NT2/D1 (cell line): ENCODE data around the gene IAPP.
"Not testable (repeated sequence)": the region's sequence is repeated elsewhere in the genome, so short reads cannot be mapped to it uniquely, and the experiment has no call there.

Source experiments
- DNase-seq: peaks from one replicate; pipeline ENCODE4 v3.0.0-alpha.2; 2011; ENCODE audit warnings: low read depth, low spot score
- H3K27me3 ChIP-seq: 2 replicates; pipeline ENCODE4 v1.6.0; 2011; ENCODE audit warnings: mild to moderate bottlenecking; ENCODE audit not compliant: insufficient read length, insufficient read depth
- H3K36me3 ChIP-seq: 2 replicates; pipeline ENCODE4 v1.6.1; 2011; ENCODE audit warnings: mild to moderate bottlenecking, low read length, mixed read lengths; ENCODE audit not compliant: insufficient read depth, insufficient read length
- H3K4me1 ChIP-seq: 2 replicates; pipeline ENCODE4 v1.5.1; 2011; ENCODE audit not compliant: insufficient read depth, insufficient read length
- H3K4me3 ChIP-seq: 2 replicates; pipeline ENCODE4 v1.5.1; 2011; ENCODE audit warnings: low read depth; ENCODE audit not compliant: insufficient read length
- H3K9ac ChIP-seq: 2 replicates; pipeline ENCODE4 v1.6.0; 2011; ENCODE audit warnings: low read depth; ENCODE audit not compliant: insufficient read length
- H3K9me3 ChIP-seq: 2 replicates; pipeline ENCODE4 v1.5.1; 2011; ENCODE audit warnings: mild to moderate bottlenecking, low read length; ENCODE audit not compliant: insufficient read depth
- SUZ12 ChIP-seq: IDR thresholded peaks from 2 replicates; pipeline ENCODE4 v1.6.1; 2011; ENCODE audit not compliant: insufficient read length, insufficient read depth; ENCODE audit errors: extremely low read depth
- YY1 ChIP-seq: IDR thresholded peaks from 2 replicates; pipeline ENCODE4 v1.6.1; 2011; ENCODE audit not compliant: insufficient read length, insufficient read depth
- ZNF274 ChIP-seq: IDR thresholded peaks from 2 replicates; pipeline ENCODE4 v1.6.1; 2011; ENCODE audit warnings: mild to moderate bottlenecking, low read depth, low read length

Gene IAPP

DNA sequence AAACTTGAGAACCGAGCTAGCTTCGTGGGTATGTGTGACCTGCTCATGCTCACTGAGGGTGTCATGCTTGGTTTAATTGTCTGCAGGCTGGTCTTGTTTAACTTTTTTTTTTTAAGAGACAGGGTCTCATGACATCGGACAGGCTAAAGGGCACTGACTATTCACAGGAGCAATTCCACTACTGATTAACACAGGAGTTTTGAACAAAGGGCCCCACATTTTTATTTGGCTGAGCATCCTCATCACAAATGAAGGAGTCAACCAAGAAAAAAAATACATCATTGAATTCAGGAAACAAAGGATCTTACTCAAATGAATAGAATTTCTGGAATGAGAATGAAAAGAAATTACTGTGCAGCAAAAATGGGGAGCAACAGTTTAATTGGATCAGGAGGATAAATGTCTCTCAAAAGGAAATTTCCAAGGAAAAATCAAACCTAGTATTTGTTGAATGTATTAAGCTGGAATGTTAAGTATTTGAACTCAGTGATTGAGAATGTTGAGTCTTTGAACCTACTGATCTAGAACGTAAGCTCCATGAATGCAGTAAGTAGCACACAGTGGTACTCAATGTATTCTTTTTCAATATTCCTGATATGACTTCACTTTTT is 43.9 kb downstream of the IAPP start:
- no peak for TF ChIP-seq ZNF274
- no peak for TF ChIP-seq YY1
- TF ChIP-seq SUZ12 = no peak
- Histone ChIP-seq H3K9me3 (peaks cover 10% of the 10 kb centered on the region; the same call in 1 of the 2 replicates), H3K4me3 (no peak overlapping the region), H3K9ac (no peak overlapping the region), H3K36me3 (no peaks in the 10 kb centered on the region), H3K4me1 (no peaks in the 10 kb centered on the region), H3K27me3 (no peaks in the 10 kb centered on the region)
- DNase-seq = no peak

DNA sequence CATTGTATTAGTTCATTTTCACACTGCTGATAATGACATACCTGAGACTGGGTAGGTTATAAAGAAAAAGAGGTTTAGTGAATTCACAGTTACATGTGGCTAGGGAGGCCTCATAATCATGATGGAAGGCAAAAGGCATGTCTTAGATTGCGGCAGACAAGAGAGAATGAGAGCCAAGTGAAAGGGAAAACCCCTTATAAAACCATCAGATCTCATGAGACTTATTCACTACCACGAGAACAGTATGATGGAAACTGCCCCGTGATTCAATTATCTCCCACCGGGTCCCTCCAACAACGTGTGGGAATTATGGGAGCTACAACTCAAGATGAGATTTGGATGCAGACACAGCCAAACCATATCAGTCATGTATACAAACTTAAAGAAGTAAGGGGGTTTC is 45.7 kb downstream of the IAPP start:
- not testable (repeated sequence) for H3K4me1 ChIP-seq, H3K4me3 ChIP-seq, H3K36me3 ChIP-seq, H3K9ac ChIP-seq, H3K27me3 ChIP-seq, DNase-seq
- H3K9me3 ChIP-seq = peaks cover 10% of the 10 kb centered on the region; the same call in 1 of the 2 replicates

DNA sequence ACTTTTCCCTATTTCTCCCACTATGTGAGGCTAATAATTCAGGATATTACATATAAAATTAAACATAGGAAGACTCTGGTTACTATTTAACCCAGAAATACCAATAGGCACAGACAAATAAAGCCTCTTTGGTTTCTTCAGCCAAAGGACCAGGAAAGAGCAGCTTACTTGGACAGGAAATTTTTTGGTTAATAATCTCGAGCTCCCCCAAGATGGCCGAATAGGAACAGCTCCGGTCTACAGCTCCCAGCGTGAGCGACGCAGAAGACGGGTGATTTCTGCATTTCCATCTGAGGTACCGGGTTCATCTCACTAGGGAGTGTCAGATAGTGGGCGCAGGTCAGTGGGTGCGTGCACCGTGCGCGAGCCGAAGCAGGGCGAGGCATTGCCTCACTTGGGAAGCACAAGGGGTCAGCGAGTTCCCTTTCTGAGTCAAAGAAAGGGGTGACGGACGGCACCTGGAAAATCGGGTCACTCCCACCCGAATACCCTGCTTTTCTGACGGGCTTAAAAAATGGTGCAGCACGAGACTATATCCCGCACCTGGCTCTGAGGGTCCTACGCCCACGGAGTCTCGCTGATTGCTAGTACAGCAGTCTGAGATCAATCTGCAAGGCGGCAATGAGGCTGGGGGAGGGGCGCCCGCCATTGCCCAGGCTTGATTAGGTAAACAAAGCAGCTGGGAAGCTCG is 46.5 kb downstream of the IAPP start:
- peak overlapping the region; percentile 61 for H3K9ac ChIP-seq
- not testable (repeated sequence) for H3K27me3 ChIP-seq, H3K4me1 ChIP-seq, H3K36me3 ChIP-seq
- DNase-seq = peak; percentile 35
- H3K4me3 ChIP-seq = peak overlapping the region; percentile 42
- peaks cover 10% of the 10 kb centered on the region; the same call in 1 of the 2 replicates for H3K9me3 ChIP-seq

DNA sequence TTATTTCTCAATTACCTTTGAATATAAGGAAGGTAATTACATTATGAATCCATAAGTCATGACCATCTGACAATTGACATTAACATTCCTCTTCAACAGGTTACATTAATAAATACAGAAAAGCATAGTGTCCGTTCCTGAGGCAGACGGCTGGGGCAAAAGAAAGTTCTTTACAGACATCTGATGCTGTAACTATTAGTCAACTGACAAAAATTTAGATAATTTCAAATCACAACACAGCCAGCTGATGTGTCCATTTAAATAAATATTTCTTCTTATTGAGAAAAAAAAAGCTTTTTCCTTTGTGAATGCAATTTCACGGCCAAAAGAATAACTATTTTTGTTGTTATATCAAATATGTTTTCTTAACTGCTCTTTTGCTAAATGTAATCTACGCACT is 55.5 kb downstream of the IAPP start:
- no peaks in the 10 kb centered on the region for H3K4me1 ChIP-seq
- H3K36me3 ChIP-seq = no peaks in the 10 kb centered on the region
- no peak overlapping the region for H3K9ac ChIP-seq
- DNase-seq = no peak
- no peak overlapping the region for H3K4me3 ChIP-seq
- TF ChIP-seq SUZ12 (no peak), ZNF274 (no peak), YY1 (no peak)
- no peaks in the 10 kb centered on the region for H3K27me3 ChIP-seq
- peaks cover 5% of the 10 kb centered on the region; the same call in 1 of the 2 replicates for H3K9me3 ChIP-seq
